ENCODE results near the gene TPR.

Gene TPR

DNA sequence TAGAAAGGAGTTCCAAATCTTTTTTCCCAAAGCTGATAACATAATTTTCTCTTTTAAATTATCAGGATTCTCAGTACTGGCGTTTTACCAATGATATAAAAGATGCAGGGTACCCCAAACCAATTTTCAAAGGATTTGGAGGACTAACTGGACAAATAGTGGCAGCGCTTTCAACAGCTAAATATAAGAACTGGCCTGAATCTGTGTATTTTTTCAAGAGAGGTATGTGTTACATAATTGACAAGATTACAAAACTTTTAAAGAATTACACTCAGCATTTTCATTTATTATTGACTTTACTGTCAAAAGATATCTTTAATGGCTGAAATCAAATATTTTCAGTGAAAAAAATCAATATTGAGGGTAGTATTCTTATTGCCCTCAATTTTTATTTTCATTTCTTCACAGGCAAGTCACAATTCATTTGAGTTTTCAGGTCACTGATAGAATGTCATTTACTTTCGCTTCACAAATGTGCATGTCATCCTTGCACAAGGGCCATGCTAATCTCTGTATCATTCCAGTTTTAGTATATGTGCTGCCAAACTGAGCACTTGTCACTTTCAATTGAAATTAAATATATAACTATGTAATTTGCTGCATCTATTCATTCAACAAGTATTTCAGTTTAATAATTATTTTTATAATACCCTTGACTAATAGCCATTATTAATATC, 63.5 kb downstream of the TPR start:
- H3K4me2 ChIP-seq (ENCODE audit: insufficient read depth, low read length) = no peak overlapping the region
- no peak overlapping the region for H3K27ac ChIP-seq (ENCODE audit: low read length)
- no peak overlapping the region for H3K4me3 ChIP-seq (ENCODE audit: low read depth in 1 of 2, low read length in 2 of 2)
- peaks cover 54% of the 10 kb centered on the region for H3K36me3 ChIP-seq (ENCODE audit: insufficient read depth, low read length)
- DNase-seq (no peak), ATAC-seq (ENCODE audit: insufficient read depth, low read depth) (no peak)
- no peaks in the 10 kb centered on the region for H3K79me2 ChIP-seq (ENCODE audit: insufficient read depth, low read length)
- H4K20me1 ChIP-seq (ENCODE audit: insufficient read depth, low read length) = no peaks in the 10 kb centered on the region
- TF ChIP-seq EZH2 (IDR thresholded peaks at IDR 0.05; ENCODE audit: borderline replicate concordance, low read depth, low read length, severe bottlenecking) (no peak), CTCF (IDR thresholded peaks at IDR 0.05; ENCODE audit: borderline replicate concordance, extremely low read depth, low read length, poor library complexity, severe bottlenecking) (no peak)
- H3K9ac ChIP-seq (ENCODE audit: low read depth, low read length) = no peak overlapping the region
- H2AFZ ChIP-seq (ENCODE audit: low read depth, low read length) = no peak overlapping the region
- no peaks in the 10 kb centered on the region for H3K4me1 ChIP-seq (ENCODE audit: insufficient read depth, low read length)
- H3K27me3 ChIP-seq (ENCODE audit: insufficient read depth, low read length, poor library complexity) = no peaks in the 10 kb centered on the region
- no peaks in the 10 kb centered on the region for H3K9me3 ChIP-seq (ENCODE audit: insufficient read depth, low read length, severe bottlenecking)

GRCh38 chr1:186310307-186310706, 64.7 kb downstream of the TPR start:
- Histone ChIP-seq H3K4me1 (ENCODE audit: insufficient read depth, low read length) (no peaks in the 10 kb centered on the region), H2AFZ (ENCODE audit: low read depth, low read length) (no peak overlapping the region), H3K27ac (ENCODE audit: low read length) (no peak overlapping the region), H3K27me3 (ENCODE audit: insufficient read depth, low read length, poor library complexity) (no peaks in the 10 kb centered on the region), H3K4me2 (ENCODE audit: insufficient read depth, low read length) (no peak overlapping the region), H3K79me2 (ENCODE audit: insufficient read depth, low read length) (no peaks in the 10 kb centered on the region), H3K4me3 (ENCODE audit: low read depth in 1 of 2, low read length in 2 of 2) (no peak overlapping the region), H3K9me3 (ENCODE audit: insufficient read depth, low read length, severe bottlenecking) (no peaks in the 10 kb centered on the region), H4K20me1 (ENCODE audit: insufficient read depth, low read length) (no peaks in the 10 kb centered on the region), H3K9ac (ENCODE audit: low read depth, low read length) (no peak overlapping the region), H3K36me3 (ENCODE audit: insufficient read depth, low read length) (peaks cover 42% of the 10 kb centered on the region)
- ATAC-seq (ENCODE audit: insufficient read depth, low read depth) = no peak
- DNase-seq = no peak
- TF ChIP-seq CTCF (IDR thresholded peaks at IDR 0.05; ENCODE audit: borderline replicate concordance, extremely low read depth, low read length, poor library complexity, severe bottlenecking) (no peak), EZH2 (IDR thresholded peaks at IDR 0.05; ENCODE audit: borderline replicate concordance, low read depth, low read length, severe bottlenecking) (no peak)

- H3K9ac ChIP-seq (ENCODE audit: low read depth, low read length) = no peak overlapping the region
- H3K36me3 ChIP-seq (ENCODE audit: insufficient read depth, low read length) = peaks cover 25% of the 10 kb centered on the region
- H3K27me3 ChIP-seq (ENCODE audit: insufficient read depth, low read length, poor library complexity) = no peaks in the 10 kb centered on the region
- no peaks in the 10 kb centered on the region for H3K9me3 ChIP-seq (ENCODE audit: insufficient read depth, low read length, severe bottlenecking)
- no peak overlapping the region for H2AFZ ChIP-seq (ENCODE audit: low read depth, low read length)
- no peak overlapping the region for H3K4me2 ChIP-seq (ENCODE audit: insufficient read depth, low read length)
- TF ChIP-seq EZH2 (IDR thresholded peaks at IDR 0.05; ENCODE audit: borderline replicate concordance, low read depth, low read length, severe bottlenecking) (no peak), CTCF (IDR thresholded peaks at IDR 0.05; ENCODE audit: borderline replicate concordance, extremely low read depth, low read length, poor library complexity, severe bottlenecking) (no peak)
- H4K20me1 ChIP-seq (ENCODE audit: insufficient read depth, low read length) = no peaks in the 10 kb centered on the region
- H3K4me1 ChIP-seq (ENCODE audit: insufficient read depth, low read length) = no peaks in the 10 kb centered on the region
- no peaks in the 10 kb centered on the region for H3K79me2 ChIP-seq (ENCODE audit: insufficient read depth, low read length)
- no peak overlapping the region for H3K27ac ChIP-seq (ENCODE audit: low read length)
- no peak overlapping the region for H3K4me3 ChIP-seq (ENCODE audit: low read depth in 1 of 2, low read length in 2 of 2)
- ATAC-seq (ENCODE audit: insufficient read depth, low read depth) (no peak), DNase-seq (no peak)
Observed at GRCh38 chr1:186308264-186309060, 66.6 kb downstream of the TPR start.
